Uterus (tissue), 4 donors: ENCODE data around the gene FGA. TPM values are rescaled to one million over a fixed set of nuclear protein-coding genes. Genes with fewer than 3 reads are reported as not detected.

Source experiments
- DNase-seq, 2 donors: peaks; one replicate each; pipeline ENCODE4 v3.0.0-alpha.2; 2019 to 2020
- H3K27ac ChIP-seq, 2 donors: fragments of 200-600 bp; sonication (generic); 1 replicate in 1 of 2; 2 replicates in 1 of 2; pipeline ENCODE4 v1.5.1; 2016 to 2018
- H3K27me3 ChIP-seq, 2 donors: fragments of 200-600 bp; sonication (generic); one replicate each; pipeline ENCODE4 v1.5.1; 2018 to 2019; ENCODE audit warnings: control low read depth in 1 of 2
- H3K36me3 ChIP-seq, 2 donors: fragments of 200-600 bp; sonication (generic); one replicate each; pipeline ENCODE4 v1.5.1; 2019; ENCODE audit warnings: control low read depth in 1 of 2
- H3K4me1 ChIP-seq, 2 donors: fragments of 200-600 bp; sonication (generic); one replicate each; pipeline ENCODE4 v1.5.1; 2018 to 2019; ENCODE audit warnings: control low read depth in 1 of 2
- H3K4me3 ChIP-seq, 2 donors: fragments of 200-600 bp; sonication (generic); 1 replicate in 1 of 2; 2 replicates in 1 of 2; pipeline ENCODE4 v1.5.1; 2018 to 2019; ENCODE audit warnings: mild to moderate bottlenecking in 1 of 2
- H3K9me3 ChIP-seq, 2 donors: fragments of 200-600 bp; sonication (generic); one replicate each; pipeline ENCODE4 v1.5.1; 2019; ENCODE audit warnings: control low read depth in 1 of 2
- POLR2A ChIP-seq, 2 donors: fragments of 450-650 bp; IDR thresholded peaks; one replicate each; pipeline ENCODE4 v1.6.1; 2016; ENCODE audit warnings: antibody characterized with exemption in 2 of 2, mild to moderate bottlenecking in 1 of 2, moderate library complexity in 1 of 2
- intact Hi-C: fragments of 100-400 bp; cut with DNase I; formaldehyde crosslinking; loops from one replicate; pipeline ENCODE4 v1.15.1; 2023; ENCODE audit warnings: low total_unique reads
- total RNA-seq, 4 donors: library from RNA; depleted of rRNA in 3 of 4; stranded (reverse); fragments of >200 nt in 3 of 4; gene quantifications; one replicate each; pipeline versions ENCODE4 v1.1.0 to v1.2.4, GENCODE V29; 2014 to 2023
- TF ChIP-seq, protein P1 (sequence below), 4 experiments: fragments of 200-600 bp in 2 of 4; fragments of 450-650 bp in 2 of 4; sonication (generic) in 2 of 4; IDR thresholded peaks; one replicate each; pipeline ENCODE4 v1.5.1; 2016 to 2019; ENCODE audit warnings: antibody characterized with exemption in 4 of 4, mild to moderate bottlenecking in 2 of 4, moderate library complexity in 1 of 4
- donor health status: DM: yes; HTN: yes; CAD: no.

Gene FGA
- total RNA-seq, 4 donors from 2014 or later = 1.6 TPM; not detected in 3

DNA sequence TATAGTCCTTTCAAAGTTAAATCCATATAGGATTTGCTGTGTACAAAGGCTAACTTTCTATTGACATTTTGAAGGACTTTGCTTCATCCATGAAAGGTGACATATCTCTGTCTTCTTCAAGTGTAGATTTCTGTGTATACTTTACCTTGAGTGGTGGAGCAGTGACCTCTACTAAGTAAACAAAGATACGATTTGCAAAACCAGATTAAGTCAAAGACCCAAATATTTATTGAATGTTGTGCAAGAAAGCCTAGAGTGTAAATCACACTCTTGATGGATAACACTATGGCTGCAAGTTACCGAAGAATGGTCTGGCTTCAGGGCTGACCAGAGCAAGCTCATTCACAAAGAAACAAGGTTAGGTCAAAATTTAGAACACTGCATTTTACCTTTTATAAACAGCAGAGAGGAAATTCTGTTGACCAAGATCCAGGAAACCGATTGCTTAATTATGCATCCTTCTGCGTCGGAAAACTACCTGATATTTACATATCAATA lies 27.3 kb upstream of the FGA start:
- H3K4me1 ChIP-seq = no peaks in the 10 kb centered on the region
- H3K36me3 ChIP-seq = no peaks in the 10 kb centered on the region
- DNase-seq = no peak
- H3K9me3 ChIP-seq = no peaks in the 10 kb centered on the region
- H3K27ac ChIP-seq = no peak overlapping the region
- no peak overlapping the region for H3K4me3 ChIP-seq
- TF ChIP-seq, protein P1, sequence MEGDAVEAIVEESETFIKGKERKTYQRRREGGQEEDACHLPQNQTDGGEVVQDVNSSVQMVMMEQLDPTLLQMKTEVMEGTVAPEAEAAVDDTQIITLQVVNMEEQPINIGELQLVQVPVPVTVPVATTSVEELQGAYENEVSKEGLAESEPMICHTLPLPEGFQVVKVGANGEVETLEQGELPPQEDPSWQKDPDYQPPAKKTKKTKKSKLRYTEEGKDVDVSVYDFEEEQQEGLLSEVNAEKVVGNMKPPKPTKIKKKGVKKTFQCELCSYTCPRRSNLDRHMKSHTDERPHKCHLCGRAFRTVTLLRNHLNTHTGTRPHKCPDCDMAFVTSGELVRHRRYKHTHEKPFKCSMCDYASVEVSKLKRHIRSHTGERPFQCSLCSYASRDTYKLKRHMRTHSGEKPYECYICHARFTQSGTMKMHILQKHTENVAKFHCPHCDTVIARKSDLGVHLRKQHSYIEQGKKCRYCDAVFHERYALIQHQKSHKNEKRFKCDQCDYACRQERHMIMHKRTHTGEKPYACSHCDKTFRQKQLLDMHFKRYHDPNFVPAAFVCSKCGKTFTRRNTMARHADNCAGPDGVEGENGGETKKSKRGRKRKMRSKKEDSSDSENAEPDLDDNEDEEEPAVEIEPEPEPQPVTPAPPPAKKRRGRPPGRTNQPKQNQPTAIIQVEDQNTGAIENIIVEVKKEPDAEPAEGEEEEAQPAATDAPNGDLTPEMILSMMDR (IDR thresholded peaks at IDR 0.05) = no peak
- TF ChIP-seq POLR2A (IDR thresholded peaks at IDR 0.05) = no peak
- intact Hi-C loops = no loop called here
- H3K27me3 ChIP-seq = no peaks in the 10 kb centered on the region

DNA sequence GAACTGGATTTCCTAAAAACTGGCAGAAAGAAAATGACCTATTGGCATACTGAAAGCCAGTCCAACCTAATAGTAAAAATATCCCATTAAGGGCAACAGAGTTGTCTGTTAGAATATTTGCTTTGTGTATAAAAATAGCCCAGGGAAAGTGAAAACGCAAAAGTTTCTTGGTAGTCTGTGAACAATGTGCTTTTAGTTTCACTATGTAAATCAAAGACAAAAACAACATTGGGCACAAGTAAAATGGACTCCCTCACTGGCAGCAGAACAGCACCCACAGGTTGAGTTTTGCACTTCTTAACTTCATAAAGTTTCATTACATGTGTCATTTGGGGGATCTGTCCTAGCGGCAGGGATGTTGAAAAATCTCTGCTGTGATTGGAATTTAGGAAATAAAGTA lies 26.2 kb upstream of the FGA start:
- Histone ChIP-seq H3K9me3 (no peaks in the 10 kb centered on the region), H3K4me1 (no peaks in the 10 kb centered on the region), H3K27ac (no peak overlapping the region), H3K27me3 (no peaks in the 10 kb centered on the region), H3K36me3 (no peaks in the 10 kb centered on the region), H3K4me3 (no peak overlapping the region)
- intact Hi-C loops = no loop called here
- no peak for DNase-seq
- TF ChIP-seq, protein P1 (IDR thresholded peaks at IDR 0.05) = no peak
- no peak for TF ChIP-seq POLR2A (IDR thresholded peaks at IDR 0.05)

DNA sequence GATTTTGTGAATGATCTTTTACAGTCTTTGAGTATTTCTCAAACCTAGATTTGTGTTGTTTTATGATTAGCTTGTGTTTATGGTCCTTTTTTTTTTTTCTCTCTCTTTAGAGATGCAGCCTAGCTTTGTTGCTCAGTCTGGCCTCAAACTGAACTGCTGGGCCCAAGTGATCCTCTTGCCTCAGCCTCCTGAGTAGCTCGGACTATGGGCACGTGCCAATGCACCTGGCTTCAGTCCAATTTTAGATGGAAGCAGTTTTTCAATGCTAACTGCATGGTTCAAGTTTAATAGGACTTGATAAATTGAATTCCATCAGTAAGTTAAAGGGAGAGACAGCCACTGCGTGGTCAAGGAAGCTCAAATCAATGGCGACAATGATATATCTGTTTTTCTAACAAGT lies 25.7 kb upstream of the FGA start:
- Histone ChIP-seq H3K27me3 (no peaks in the 10 kb centered on the region), H3K4me1 (no peaks in the 10 kb centered on the region), H3K36me3 (no peaks in the 10 kb centered on the region), H3K9me3 (no peaks in the 10 kb centered on the region), H3K27ac (no peak overlapping the region), H3K4me3 (no peak overlapping the region)
- DNase-seq = no peak
- intact Hi-C loops = no loop called here
- TF ChIP-seq POLR2A (IDR thresholded peaks at IDR 0.05) = no peak
- TF ChIP-seq, protein P1 (IDR thresholded peaks at IDR 0.05) = no peak

DNA sequence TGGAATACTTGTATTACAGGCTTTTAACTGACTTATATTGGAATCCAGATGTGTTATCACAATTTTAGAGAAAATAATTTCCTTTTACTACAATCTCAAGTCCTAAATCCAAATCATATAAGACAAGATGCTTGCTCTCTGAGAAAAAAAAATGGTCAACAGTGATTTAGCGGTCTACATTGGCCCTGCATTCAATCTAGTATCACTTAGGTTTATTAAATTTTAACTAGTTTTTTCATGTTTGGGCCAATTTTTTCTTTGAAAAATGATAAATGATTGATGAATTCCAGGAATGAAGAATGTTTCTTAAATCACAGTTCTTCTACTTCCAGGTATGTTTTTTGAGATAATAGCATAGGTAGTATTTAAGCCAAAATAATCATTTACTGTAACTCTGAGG lies 24.7 kb upstream of the FGA start:
- H3K36me3 ChIP-seq = no peaks in the 10 kb centered on the region

DNA sequence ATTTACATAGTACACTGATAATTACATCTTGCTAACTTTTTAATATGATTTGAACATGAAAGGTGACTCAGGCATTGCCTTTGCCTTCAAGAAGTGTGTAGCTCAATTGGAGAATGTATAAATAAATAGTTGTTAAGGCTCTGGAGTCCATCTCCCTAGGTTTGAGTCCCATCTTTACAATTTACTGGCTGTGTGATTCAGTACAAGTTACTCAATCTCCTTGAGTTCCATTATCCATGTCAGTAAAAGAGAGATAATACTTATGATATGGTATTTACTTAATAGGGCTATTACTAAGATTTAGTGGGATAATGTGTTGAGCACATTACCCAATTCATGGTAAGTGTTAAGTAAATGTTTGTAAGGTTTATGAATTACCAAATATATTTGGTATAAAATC lies 23.8 kb upstream of the FGA start:
- no peak for DNase-seq
- TF ChIP-seq, protein P1 (IDR thresholded peaks at IDR 0.05) = no peak
- TF ChIP-seq POLR2A (IDR thresholded peaks at IDR 0.05) = no peak
- Histone ChIP-seq H3K27me3 (peaks cover 0 to 5% of the 10 kb centered on the region in 2 donors), H3K27ac (no peak overlapping the region), H3K4me3 (no peak overlapping the region), H3K36me3 (no peaks in the 10 kb centered on the region), H3K9me3 (no peaks in the 10 kb centered on the region), H3K4me1 (no peaks in the 10 kb centered on the region)
- intact Hi-C loops = no loop called here

More for the DNA sequence above, 24.7 kb upstream of the FGA start:
- no peak overlapping the region for H3K27ac ChIP-seq
- DNase-seq = no peak
- no peaks in the 10 kb centered on the region for H3K9me3 ChIP-seq
- no peaks in the 10 kb centered on the region for H3K4me1 ChIP-seq
- H3K4me3 ChIP-seq = no peak overlapping the region
- peaks cover 0 to under 1% of the 10 kb centered on the region in 2 donors for H3K27me3 ChIP-seq
- intact Hi-C loops = no loop called here
- TF ChIP-seq, protein P1 (IDR thresholded peaks at IDR 0.05) = no peak
- no peak for TF ChIP-seq POLR2A (IDR thresholded peaks at IDR 0.05)
